Heart left ventricle (tissue), 13 donors: Measurements from ENCODE around the gene PPFIA3.

ENCODE experiments used
- POLR2A ChIP-seq, 2 donors: fragments of 450-650 bp; IDR thresholded peaks; one replicate each; pipeline ENCODE4 v1.6.1; 2017; ENCODE audit warnings: antibody characterized with exemption in 2 of 2, mild to moderate bottlenecking in 2 of 2, moderate library complexity in 2 of 2
- TF ChIP-seq, protein P1 (sequence below), 12 donors: fragments of 200-600 bp; sonication (generic) in 4 of 12; IDR thresholded peaks; one replicate each; pipeline versions ENCODE4 v1.5.0 to v1.8.0; 2018 to 2022; ENCODE audit warnings: antibody characterized with exemption in 12 of 12, mild to moderate bottlenecking in 5 of 12
- donor health status: ischemic (EF 13 %, LVEDD 7.1; RV severe dilation, severe dysfunction).
- donor health status: DM: no; HTN: yes; CAD: no.
- donor health status: DM: no; HTN: no; CAD: no.
- donor health status: ischemic (EF 25% LVEDD 6.9; RV normal size, moderate dysfunction).
- donor health status: ischemic (EF 25% LVEDD 5.7; RV mildly dilated, moderate dysfunction).
- donor health status: ischemic (EF 35%, LVEDD 5.7; RV mildly dilated, moderate dysfunction).
- donor health status: nonischemic (EF 11% LVEDD 7.7; RV severe dilation, severe dysfunction).
- donor health status: DM: yes; HTN: yes; CAD: no.
- donor health status: PGD.
- donor health status: ischemic (EF 29% LVEDD 5.4; RV normal size, mild dysfunction).
- donor health status: nonischemic (EF 23%, LVEDD 6.1; RV moderate dilation, normal function).

DNA sequence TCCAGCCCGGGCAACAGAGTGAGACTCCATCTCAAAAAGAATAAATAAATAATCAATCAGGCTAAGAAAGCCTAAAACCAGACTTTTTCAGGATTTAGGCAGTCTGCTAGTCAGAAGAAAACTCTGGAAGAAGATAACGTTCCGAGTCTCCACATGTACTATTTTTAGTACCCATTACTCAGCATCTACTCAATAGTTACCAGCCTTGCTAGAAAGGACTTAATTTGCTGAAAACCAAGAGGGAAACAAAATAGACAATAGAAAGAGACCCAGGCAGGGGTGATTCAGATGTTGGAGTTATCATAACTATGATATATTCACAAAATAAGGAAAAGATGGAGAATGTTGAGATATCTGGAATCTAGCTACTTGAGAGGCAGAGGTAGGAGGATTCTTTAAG lies 8.8 kb upstream of the PPFIA3 start:
- TF ChIP-seq, protein P1, sequence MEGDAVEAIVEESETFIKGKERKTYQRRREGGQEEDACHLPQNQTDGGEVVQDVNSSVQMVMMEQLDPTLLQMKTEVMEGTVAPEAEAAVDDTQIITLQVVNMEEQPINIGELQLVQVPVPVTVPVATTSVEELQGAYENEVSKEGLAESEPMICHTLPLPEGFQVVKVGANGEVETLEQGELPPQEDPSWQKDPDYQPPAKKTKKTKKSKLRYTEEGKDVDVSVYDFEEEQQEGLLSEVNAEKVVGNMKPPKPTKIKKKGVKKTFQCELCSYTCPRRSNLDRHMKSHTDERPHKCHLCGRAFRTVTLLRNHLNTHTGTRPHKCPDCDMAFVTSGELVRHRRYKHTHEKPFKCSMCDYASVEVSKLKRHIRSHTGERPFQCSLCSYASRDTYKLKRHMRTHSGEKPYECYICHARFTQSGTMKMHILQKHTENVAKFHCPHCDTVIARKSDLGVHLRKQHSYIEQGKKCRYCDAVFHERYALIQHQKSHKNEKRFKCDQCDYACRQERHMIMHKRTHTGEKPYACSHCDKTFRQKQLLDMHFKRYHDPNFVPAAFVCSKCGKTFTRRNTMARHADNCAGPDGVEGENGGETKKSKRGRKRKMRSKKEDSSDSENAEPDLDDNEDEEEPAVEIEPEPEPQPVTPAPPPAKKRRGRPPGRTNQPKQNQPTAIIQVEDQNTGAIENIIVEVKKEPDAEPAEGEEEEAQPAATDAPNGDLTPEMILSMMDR (IDR thresholded peaks at IDR 0.05): no peak
- no peak for TF ChIP-seq POLR2A (IDR thresholded peaks at IDR 0.05)
